ENCODE data around the gene AP1G2.

The AP1G2 gene

GRCh38 chr14:23551266-23552028 is 16.1 kb downstream of the AP1G2 start, which contains the start of gene ZFHX2:
Gene ZFHX2, minus strand, starts transcription at chr14:23551765. Its CDS starts 16,440 bp downstream, at chr14:23535325.
- TF ChIP-seq ZFX (IDR thresholded peaks at IDR 0.05; ENCODE audit: borderline replicate concordance) (no peak), CTCF (IDR thresholded peaks at IDR 0.05) (no peak)
- peak within 1 kb of the TSS; percentile 71 for H3K27ac ChIP-seq

- TF ChIP-seq ZFX (IDR thresholded peaks at IDR 0.05; ENCODE audit: borderline replicate concordance), result no peak
- no peak for TF ChIP-seq CTCF (IDR thresholded peaks at IDR 0.05)
- H3K27ac ChIP-seq, result peak overlapping the region; percentile 71
Measured at GRCh38 chr14:23550812-23551265, 16.8 kb downstream of the AP1G2 start.

GRCh38 chr14:23550131-23550811 is 17.3 kb downstream of the AP1G2 start:
- TF ChIP-seq ZFX (IDR thresholded peaks at IDR 0.05; ENCODE audit: borderline replicate concordance) (no peak), CTCF (IDR thresholded peaks at IDR 0.05) (no peak)
- no peak overlapping the region; the same call in 1 of the 2 replicates for H3K27ac ChIP-seq

- no peak overlapping the region for H3K27ac ChIP-seq
- no peak for TF ChIP-seq CTCF (IDR thresholded peaks at IDR 0.05)
- no peak for TF ChIP-seq ZFX (IDR thresholded peaks at IDR 0.05; ENCODE audit: borderline replicate concordance)
Measured at GRCh38 chr14:23548351-23549318, 19.0 kb downstream of the AP1G2 start.

- TF ChIP-seq CTCF (IDR thresholded peaks at IDR 0.05) (no peak), ZFX (IDR thresholded peaks at IDR 0.05; ENCODE audit: borderline replicate concordance) (no peak)
- H3K27ac ChIP-seq, result no peak overlapping the region
Measured at GRCh38 chr14:23547924-23548323, 19.7 kb downstream of the AP1G2 start.

GRCh38 chr14:23546450-23547035 is 21.0 kb downstream of the AP1G2 start:
- TF ChIP-seq CTCF (IDR thresholded peaks at IDR 0.05) (no peak), ZFX (IDR thresholded peaks at IDR 0.05; ENCODE audit: borderline replicate concordance) (no peak)
- no peak overlapping the region for H3K27ac ChIP-seq

All from 22Rv1 (cell line).